Measurements from ENCODE around the gene MNAT1. TPM values are rescaled to one million over a fixed set of nuclear protein-coding genes. Genes with fewer than 3 reads are reported as not detected.
A peak's percentile ranks its signal among the peaks of the same experiment; 100 is the strongest.

The MNAT1 gene
- polyA plus RNA-seq: 82.8 and 104 TPM in 2 replicates
- polyA minus RNA-seq: 121 and 164 TPM in 2 replicates

DNA sequence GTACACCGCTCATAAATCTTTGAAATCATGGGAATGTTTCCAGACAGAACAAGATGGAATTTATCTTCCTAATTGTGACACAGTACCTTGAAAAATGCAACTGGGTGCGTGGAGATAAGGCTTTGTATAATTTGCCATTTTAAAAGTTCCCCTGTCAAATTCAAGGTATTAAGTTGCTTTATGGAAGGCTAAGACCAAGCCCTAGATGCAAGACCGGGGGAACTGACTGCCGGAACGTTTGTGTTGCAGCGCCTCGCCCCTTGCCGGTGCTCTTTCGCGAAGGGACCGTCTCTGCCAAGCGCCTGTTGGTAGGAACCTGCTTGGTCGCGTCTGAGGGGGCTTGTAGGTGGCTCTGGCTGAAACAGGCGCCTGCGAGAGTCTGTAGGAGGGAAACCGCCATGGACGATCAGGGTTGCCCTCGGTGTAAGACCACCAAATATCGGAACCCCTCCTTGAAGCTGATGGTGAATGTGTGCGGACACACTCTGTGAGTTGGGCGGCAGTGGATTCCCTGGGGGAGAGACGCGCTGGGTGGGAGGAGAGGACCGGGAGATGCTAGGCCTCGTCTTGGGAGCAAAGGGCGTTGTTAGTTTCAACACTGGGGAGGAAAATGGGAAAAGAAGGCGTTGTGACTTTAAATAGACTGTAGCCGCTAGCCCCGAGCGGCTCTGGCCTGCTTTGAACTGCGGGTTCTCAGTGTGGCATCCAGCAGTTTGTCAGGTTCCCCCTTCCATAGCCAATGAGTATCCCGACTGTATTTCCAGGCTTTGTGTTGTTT is at the start of gene MNAT1:
Gene MNAT1 (plus strand): TSS at position 297 of the 778 bp plus-strand sequence. CDS start 102 bp downstream, at position 399.
- Histone ChIP-seq H3F3A (ENCODE audit: insufficient read depth, low read length, poor library complexity, severe bottlenecking) (no peaks in the 10 kb centered on the region), H3K27ac (ENCODE audit: low read length) (peak within 1 kb of the TSS; percentile 87), H2AFZ (ENCODE audit: low read depth, low read length) (peak within 1 kb of the TSS; percentile 68), H3K36me3 (ENCODE audit: insufficient read depth, low read length) (no peaks in the 10 kb centered on the region), H3K79me2 (replicated peaks; ENCODE audit: insufficient read depth, low read length) (peaks cover 48% of the 10 kb centered on the region), H3K9me2 (ENCODE audit: insufficient read depth, low read length) (no peaks in the 10 kb centered on the region), H4K20me1 (ENCODE audit: insufficient read depth) (no peaks in the 10 kb centered on the region), H3K4me3 (ENCODE audit: low read length) (peak within 1 kb of the TSS; percentile 76), H3K9me3 (ENCODE audit: low read length) (no peaks in the 10 kb centered on the region), H3K4me2 (ENCODE audit: low read length) (peak within 1 kb of the TSS; percentile 94), H3K27me3 (ENCODE audit: insufficient read depth, low read depth, low read length) (peaks cover 4% of the 10 kb centered on the region), H3K9ac (ENCODE audit: low read length) (peak within 1 kb of the TSS; percentile 88)
- TF ChIP-seq EZH2 (IDR thresholded peaks at IDR 0.05; ENCODE audit: borderline replicate concordance, insufficient read depth, low read length, poor library complexity, severe bottlenecking) (no peak), EP300 (conservative IDR thresholded peaks at IDR 0.05; ENCODE audit: poor library complexity, severe bottlenecking) (no peak), POLR2AphosphoS5 (IDR thresholded peaks at IDR 0.05) (peak; percentile 91), TAF1 (IDR thresholded peaks at IDR 0.05; ENCODE audit: low read depth) (peak; percentile 100), RAD21 (conservative IDR thresholded peaks at IDR 0.05) (peak; percentile 45), SMC3 (conservative IDR thresholded peaks at IDR 0.05; ENCODE audit: poor library complexity) (peak; percentile 47), MXI1 (conservative IDR thresholded peaks at IDR 0.05; ENCODE audit: poor library complexity, severe bottlenecking) (peak; percentile 70)
- TF ChIP-seq, protein P1, sequence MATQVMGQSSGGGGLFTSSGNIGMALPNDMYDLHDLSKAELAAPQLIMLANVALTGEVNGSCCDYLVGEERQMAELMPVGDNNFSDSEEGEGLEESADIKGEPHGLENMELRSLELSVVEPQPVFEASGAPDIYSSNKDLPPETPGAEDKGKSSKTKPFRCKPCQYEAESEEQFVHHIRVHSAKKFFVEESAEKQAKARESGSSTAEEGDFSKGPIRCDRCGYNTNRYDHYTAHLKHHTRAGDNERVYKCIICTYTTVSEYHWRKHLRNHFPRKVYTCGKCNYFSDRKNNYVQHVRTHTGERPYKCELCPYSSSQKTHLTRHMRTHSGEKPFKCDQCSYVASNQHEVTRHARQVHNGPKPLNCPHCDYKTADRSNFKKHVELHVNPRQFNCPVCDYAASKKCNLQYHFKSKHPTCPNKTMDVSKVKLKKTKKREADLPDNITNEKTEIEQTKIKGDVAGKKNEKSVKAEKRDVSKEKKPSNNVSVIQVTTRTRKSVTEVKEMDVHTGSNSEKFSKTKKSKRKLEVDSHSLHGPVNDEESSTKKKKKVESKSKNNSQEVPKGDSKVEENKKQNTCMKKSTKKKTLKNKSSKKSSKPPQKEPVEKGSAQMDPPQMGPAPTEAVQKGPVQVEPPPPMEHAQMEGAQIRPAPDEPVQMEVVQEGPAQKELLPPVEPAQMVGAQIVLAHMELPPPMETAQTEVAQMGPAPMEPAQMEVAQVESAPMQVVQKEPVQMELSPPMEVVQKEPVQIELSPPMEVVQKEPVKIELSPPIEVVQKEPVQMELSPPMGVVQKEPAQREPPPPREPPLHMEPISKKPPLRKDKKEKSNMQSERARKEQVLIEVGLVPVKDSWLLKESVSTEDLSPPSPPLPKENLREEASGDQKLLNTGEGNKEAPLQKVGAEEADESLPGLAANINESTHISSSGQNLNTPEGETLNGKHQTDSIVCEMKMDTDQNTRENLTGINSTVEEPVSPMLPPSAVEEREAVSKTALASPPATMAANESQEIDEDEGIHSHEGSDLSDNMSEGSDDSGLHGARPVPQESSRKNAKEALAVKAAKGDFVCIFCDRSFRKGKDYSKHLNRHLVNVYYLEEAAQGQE (IDR thresholded peaks at IDR 0.05; ENCODE audit: borderline replicate concordance): peak; percentile 97
- TF ChIP-seq, protein P2, sequence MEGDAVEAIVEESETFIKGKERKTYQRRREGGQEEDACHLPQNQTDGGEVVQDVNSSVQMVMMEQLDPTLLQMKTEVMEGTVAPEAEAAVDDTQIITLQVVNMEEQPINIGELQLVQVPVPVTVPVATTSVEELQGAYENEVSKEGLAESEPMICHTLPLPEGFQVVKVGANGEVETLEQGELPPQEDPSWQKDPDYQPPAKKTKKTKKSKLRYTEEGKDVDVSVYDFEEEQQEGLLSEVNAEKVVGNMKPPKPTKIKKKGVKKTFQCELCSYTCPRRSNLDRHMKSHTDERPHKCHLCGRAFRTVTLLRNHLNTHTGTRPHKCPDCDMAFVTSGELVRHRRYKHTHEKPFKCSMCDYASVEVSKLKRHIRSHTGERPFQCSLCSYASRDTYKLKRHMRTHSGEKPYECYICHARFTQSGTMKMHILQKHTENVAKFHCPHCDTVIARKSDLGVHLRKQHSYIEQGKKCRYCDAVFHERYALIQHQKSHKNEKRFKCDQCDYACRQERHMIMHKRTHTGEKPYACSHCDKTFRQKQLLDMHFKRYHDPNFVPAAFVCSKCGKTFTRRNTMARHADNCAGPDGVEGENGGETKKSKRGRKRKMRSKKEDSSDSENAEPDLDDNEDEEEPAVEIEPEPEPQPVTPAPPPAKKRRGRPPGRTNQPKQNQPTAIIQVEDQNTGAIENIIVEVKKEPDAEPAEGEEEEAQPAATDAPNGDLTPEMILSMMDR (IDR thresholded peaks at IDR 0.05; ENCODE audit: poor library complexity, severe bottlenecking): no peak

DNA sequence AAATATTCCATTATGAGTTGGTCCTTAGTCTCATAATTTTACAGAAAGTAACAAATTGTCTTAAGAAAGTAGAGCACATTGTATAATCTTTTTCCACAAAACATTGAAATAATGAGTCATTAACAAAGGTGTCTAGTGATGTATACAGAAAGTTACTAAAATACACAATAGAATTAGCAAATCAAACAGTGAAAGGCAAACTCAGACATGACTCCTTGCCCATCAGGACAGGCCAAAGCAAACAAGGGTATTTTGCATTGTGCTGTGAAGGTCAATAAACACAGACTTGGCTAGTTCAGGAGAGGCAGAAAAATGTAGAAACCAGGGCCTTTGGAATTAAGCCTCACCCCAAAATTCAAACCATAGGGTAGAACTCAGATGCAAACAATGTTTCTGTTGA is 47.7 kb upstream of the MNAT1 start:
- Histone ChIP-seq H4K20me1 (ENCODE audit: insufficient read depth) (no peaks in the 10 kb centered on the region), H3K27me3 (ENCODE audit: insufficient read depth, low read depth, low read length) (no peaks in the 10 kb centered on the region), H3K27ac (ENCODE audit: low read length) (no peak overlapping the region), H3F3A (ENCODE audit: insufficient read depth, low read length, poor library complexity, severe bottlenecking) (no peaks in the 10 kb centered on the region), H3K36me3 (ENCODE audit: insufficient read depth, low read length) (no peaks in the 10 kb centered on the region), H3K4me3 (ENCODE audit: low read length) (no peak overlapping the region), H2AFZ (ENCODE audit: low read depth, low read length) (no peak overlapping the region), H3K79me2 (replicated peaks; ENCODE audit: insufficient read depth, low read length) (no peaks in the 10 kb centered on the region), H3K9ac (ENCODE audit: low read length) (no peak overlapping the region), H3K9me3 (ENCODE audit: low read length) (no peaks in the 10 kb centered on the region), H3K4me2 (ENCODE audit: low read length) (no peak overlapping the region), H3K9me2 (ENCODE audit: insufficient read depth, low read length) (no peaks in the 10 kb centered on the region)
- TF ChIP-seq, protein P2 (IDR thresholded peaks at IDR 0.05; ENCODE audit: poor library complexity, severe bottlenecking): no peak
- TF ChIP-seq MXI1 (conservative IDR thresholded peaks at IDR 0.05; ENCODE audit: poor library complexity, severe bottlenecking): no peak
- no peak for TF ChIP-seq SMC3 (conservative IDR thresholded peaks at IDR 0.05; ENCODE audit: poor library complexity)
- TF ChIP-seq EZH2 (IDR thresholded peaks at IDR 0.05; ENCODE audit: borderline replicate concordance, insufficient read depth, low read length, poor library complexity, severe bottlenecking): no peak
- TF ChIP-seq EP300 (conservative IDR thresholded peaks at IDR 0.05; ENCODE audit: poor library complexity, severe bottlenecking): no peak
- no peak for TF ChIP-seq TAF1 (IDR thresholded peaks at IDR 0.05; ENCODE audit: low read depth)
- TF ChIP-seq POLR2AphosphoS5 (IDR thresholded peaks at IDR 0.05): no peak
- TF ChIP-seq, protein P1 (IDR thresholded peaks at IDR 0.05; ENCODE audit: borderline replicate concordance): no peak
